Measurements from ENCODE around the gene DDX17.

Gene DDX17

GRCh38 chr22:38454353-38455075, 51.6 kb downstream of the DDX17 start:
- TF ChIP-seq CTCF (IDR thresholded peaks at IDR 0.05) = no peak

- no peak for TF ChIP-seq CTCF (IDR thresholded peaks at IDR 0.05)
Measured at GRCh38 chr22:38453996-38454352, 52.1 kb downstream of the DDX17 start.

- no peak for TF ChIP-seq CTCF (IDR thresholded peaks at IDR 0.05)
Measured at GRCh38 chr22:38453066-38453672, 52.9 kb downstream of the DDX17 start.

GRCh38 chr22:38452373-38453065, 53.6 kb downstream of the DDX17 start:
- no peak for TF ChIP-seq CTCF (IDR thresholded peaks at IDR 0.05)

GRCh38 chr22:38451864-38452263, 54.2 kb downstream of the DDX17 start:
- no peak for TF ChIP-seq CTCF (IDR thresholded peaks at IDR 0.05)

- TF ChIP-seq CTCF (IDR thresholded peaks at IDR 0.05) = no peak
Measured at GRCh38 chr22:38451404-38451803, 54.7 kb downstream of the DDX17 start.

GRCh38 chr22:38450234-38450797, 55.8 kb downstream of the DDX17 start:
- no peak for TF ChIP-seq CTCF (IDR thresholded peaks at IDR 0.05)

Data from LNCAP (cell line).